Measurements from ENCODE around the gene RBP4. TPM values are rescaled to one million over a fixed set of nuclear protein-coding genes. Genes with fewer than 3 reads are reported as not detected.

The RBP4 gene
- 1.1 TPM in 1 of 2 replicates, not detected in the other for total RNA-seq (2014; rRNA removed; shearing (Covaris generic))

DNA sequence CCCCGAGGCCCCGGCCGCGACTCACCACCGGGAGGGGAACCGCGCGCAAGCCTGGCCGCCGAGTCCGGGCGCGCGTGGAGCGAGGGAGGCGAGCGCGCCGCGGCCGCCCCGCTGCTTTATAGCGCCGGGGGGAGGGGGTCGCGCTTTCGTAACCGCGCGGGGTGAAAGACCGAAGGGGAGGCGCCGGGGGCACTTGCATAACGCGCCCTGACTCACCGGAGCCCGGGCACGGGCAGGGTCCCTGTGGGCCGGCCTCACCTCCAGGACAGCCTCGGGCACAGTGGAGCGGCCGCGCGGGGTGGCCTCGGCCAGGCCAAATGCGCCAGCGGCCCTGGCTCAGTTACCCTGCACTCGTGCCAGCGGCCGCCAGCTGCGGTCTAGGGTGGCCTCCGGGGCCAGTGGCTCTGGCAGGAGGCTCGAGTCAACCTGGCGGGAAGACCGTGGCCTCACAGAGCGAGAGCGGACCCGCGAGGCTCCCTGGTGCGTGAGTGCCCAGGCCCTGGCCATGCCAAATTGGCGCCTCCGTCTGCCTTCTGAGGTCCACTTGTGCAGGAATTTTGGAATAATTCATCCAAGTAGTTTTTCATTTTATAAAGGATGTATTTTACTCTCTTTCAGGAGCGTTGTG, at the start of gene RBP4:
Gene RBP4, minus strand, starts transcription at position 90 of the 628 bp plus-strand sequence. CDS start 207 bp downstream, outside the sequence.
- H3K36me3 ChIP-seq (replicated peaks; ENCODE audit: control insufficient read depth, insufficient read depth, low read length) = no peaks in the 10 kb centered on the region
- DNase-seq = peak; percentile 74
- peak within 1 kb of the TSS; percentile 52 for H3K4me3 ChIP-seq (ENCODE audit: insufficient read depth, low read depth, low read length)
- H3K27me3 ChIP-seq (ENCODE audit: control insufficient read depth, insufficient read depth, low read length) = peaks cover 49% of the 10 kb centered on the region

DNA sequence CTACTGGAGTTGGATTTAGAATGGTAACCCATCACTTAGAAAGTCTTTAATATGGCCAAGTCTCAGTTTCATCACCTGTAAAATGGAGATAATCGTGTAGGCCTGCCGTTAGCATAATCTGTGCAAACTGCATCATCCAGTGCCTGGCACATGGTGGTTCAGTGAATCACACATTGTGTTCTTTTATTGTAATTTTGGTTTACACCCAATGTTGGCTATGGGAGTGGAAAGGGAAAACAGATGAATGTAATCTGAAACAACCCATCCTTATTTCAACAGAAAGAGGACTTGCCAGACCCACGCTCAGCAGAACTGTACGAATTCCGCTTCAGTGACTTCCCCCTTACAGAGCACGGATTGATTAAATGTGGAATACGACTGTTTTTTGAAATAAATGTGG, 38.8 kb upstream of the RBP4 start:
- no peaks in the 10 kb centered on the region for H3K36me3 ChIP-seq (replicated peaks; ENCODE audit: control insufficient read depth, insufficient read depth, low read length)
- H3K4me3 ChIP-seq (ENCODE audit: insufficient read depth, low read depth, low read length) = no peak overlapping the region
- no peaks in the 10 kb centered on the region for H3K27me3 ChIP-seq (ENCODE audit: control insufficient read depth, insufficient read depth, low read length)
- no peak for DNase-seq

DNA sequence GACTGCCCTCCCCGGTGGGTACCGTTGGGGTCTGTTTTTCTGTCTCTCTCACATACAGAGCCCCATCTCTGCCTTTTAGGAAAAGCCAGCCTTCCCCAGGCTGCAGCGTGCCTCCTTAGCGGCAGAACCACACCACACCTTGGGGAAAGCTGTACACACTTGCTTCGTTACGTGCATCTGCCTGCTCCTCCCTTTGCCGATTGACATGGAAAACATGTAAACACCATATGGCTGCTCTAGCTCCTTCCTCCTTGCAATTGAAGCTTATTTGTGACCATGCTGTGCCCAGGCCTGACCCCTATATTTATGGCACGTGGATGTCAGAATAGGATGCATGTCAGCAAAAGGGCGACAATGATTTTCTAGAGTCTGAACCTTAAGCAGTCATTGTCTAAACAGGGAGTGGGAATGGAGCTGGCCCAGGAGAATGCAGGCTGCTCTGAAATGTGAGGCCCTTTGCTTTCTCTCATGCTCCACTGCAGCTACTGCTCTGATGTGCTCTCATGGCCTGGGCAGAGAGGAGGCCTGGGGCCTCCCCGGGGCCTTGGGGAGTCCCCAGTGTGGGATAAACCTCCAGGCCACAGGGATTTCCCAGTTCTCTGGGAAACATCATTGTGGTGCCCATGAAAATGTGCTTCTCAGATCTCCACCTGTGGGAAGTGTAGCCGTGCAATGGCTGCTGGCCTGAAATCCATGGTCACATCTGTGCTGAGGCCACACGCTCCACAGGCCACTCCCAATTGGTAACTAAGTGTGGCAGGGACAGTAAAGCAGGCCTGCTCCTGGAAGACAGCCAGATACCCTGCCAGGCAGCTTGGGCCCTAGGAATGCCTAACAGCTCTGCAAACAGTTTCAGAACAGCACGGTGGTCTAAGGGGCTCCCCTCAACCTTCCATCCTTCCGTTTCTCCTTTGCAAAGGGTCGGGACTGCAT, 29.9 kb upstream of the RBP4 start:
- Histone ChIP-seq H3K36me3 (replicated peaks; ENCODE audit: control insufficient read depth, insufficient read depth, low read length) (no peaks in the 10 kb centered on the region), H3K4me3 (ENCODE audit: insufficient read depth, low read depth, low read length) (no peak overlapping the region), H3K27me3 (ENCODE audit: control insufficient read depth, insufficient read depth, low read length) (no peaks in the 10 kb centered on the region)
- no peak for DNase-seq

DNA sequence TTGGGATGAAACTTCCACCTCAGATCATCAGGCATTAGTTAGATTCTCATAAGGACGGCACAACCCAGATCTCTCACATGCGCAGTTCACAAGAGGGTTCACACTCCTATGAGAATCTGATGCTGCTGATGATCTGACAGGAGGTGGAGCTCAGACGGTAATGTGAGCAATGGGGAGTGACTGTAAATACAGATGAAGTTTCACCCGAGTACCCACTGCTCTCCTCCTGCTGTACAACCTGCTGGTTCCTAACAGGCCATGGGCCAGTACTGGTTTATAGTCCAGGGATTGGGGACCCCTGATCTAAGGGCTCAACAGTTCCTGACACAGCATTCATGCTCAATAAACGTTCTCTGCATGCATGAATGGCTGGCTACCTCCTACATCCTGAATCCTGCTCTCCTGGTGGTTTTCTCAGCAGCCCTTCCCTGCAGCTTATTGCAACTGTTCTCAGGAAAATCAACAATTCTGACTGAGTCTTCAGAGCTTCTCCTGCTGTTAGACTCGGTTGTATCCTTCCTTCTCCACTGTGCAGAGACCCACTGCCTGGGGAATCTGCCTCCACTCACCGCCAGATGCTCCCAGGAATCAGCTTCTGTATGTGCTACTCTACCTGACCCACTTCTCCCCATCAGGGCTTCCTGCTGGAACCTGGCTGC, 28.7 kb upstream of the RBP4 start:
- Histone ChIP-seq H3K4me3 (ENCODE audit: insufficient read depth, low read depth, low read length) (no peak overlapping the region), H3K27me3 (ENCODE audit: control insufficient read depth, insufficient read depth, low read length) (no peaks in the 10 kb centered on the region), H3K36me3 (replicated peaks; ENCODE audit: control insufficient read depth, insufficient read depth, low read length) (no peaks in the 10 kb centered on the region)
- no peak for DNase-seq

DNA sequence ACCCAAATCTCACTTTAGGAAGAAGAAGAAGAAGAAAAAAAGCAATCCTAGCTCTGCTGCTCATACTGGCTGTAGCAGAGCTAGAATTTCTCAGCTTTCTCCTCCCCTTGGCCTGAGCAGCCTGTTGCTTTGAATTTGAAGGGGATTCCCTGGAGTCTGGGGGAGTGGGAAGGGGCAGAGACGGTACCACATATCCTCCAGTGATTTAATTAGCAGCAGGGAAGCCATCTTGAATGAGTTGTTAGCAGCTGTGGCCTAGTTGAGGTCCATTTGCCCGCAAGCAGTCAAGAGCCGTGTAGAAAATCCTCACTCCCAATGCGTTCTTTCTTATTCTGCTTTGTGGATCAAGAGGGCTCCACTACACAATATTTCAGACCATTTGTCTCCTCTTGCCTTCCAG, 27.8 kb upstream of the RBP4 start:
- no peak overlapping the region for H3K4me3 ChIP-seq (ENCODE audit: insufficient read depth, low read depth, low read length)
- no peak for DNase-seq
- no peaks in the 10 kb centered on the region for H3K36me3 ChIP-seq (replicated peaks; ENCODE audit: control insufficient read depth, insufficient read depth, low read length)
- no peaks in the 10 kb centered on the region for H3K27me3 ChIP-seq (ENCODE audit: control insufficient read depth, insufficient read depth, low read length)

DNA sequence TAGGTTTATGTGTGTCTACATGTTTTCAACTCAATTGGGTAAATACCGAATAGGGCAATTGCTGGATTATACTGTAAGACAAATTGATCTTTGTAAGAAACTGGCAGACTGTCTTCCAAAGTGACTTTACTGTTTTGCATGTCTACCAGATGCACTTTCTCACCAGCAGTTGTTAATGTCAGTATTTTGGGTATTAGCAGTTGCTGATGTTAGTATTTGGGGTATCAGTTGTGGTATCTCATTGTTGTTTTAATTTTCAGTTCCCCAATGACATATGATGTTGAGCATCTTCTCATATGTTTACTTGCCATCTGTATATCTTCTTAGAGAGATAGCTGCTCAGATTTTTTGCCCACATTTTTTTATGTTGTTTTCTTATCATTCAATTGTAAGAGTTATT, 21.9 kb upstream of the RBP4 start:
- no peak for DNase-seq
- Histone ChIP-seq H3K27me3 (ENCODE audit: control insufficient read depth, insufficient read depth, low read length) (no peaks in the 10 kb centered on the region; the same call in 1 of the 2 replicates), H3K36me3 (replicated peaks; ENCODE audit: control insufficient read depth, insufficient read depth, low read length) (no peaks in the 10 kb centered on the region), H3K4me3 (ENCODE audit: insufficient read depth, low read depth, low read length) (no peak overlapping the region)

DNA sequence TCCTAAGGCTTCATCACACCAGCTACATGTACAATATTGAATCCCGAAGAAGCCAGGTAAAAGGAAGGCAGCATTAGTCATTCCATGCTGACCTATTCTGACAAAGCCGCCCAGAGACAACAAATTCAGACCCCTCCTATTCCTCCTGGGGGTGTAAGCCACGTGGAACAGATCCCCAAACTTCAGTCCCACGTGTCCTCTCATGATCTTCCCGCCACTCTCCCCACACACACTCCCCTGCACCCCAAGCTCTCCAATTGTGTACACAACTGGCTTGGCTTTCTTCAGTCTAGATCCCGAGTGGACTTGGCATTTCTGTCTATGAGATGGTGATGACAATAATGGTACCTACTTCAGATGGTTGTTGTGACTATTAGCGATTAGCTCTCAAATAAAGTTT, 19.9 kb upstream of the RBP4 start:
- no peaks in the 10 kb centered on the region for H3K36me3 ChIP-seq (replicated peaks; ENCODE audit: control insufficient read depth, insufficient read depth, low read length)
- no peak overlapping the region for H3K4me3 ChIP-seq (ENCODE audit: insufficient read depth, low read depth, low read length)
- DNase-seq = no peak
- no peaks in the 10 kb centered on the region; the same call in 1 of the 2 replicates for H3K27me3 ChIP-seq (ENCODE audit: control insufficient read depth, insufficient read depth, low read length)

DNA sequence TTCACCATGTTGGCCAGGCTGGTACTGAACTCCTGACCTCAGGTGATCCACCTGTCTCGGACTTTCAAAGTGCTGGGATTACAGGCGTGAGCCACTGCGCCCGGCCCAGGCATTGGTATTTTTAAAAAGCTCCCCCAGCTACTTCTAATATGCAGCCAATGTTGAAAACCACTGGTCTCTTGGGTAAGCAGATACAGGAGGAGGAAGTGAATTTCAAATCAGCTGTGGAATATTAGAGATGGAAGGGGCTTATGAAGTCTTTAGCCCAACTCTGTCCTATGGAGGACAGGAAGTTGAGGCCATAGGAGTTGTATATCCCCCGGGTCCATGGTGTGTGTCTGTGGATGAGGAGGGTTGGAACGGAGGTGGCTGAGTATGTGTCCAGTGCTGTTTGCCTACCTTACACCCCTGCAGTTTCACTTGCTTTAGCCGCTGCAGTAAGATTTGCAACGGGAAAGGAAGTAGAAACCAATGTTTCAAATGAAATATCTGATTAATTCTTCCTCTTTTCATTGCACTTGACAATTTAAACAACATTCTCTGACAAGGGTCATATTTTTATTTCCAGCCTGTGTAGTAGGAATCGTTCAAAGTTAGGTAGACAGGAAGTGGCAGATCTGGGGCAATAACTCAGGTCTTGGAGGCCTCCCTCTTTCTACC, 14.7 kb upstream of the RBP4 start:
- DNase-seq = no peak

DNA sequence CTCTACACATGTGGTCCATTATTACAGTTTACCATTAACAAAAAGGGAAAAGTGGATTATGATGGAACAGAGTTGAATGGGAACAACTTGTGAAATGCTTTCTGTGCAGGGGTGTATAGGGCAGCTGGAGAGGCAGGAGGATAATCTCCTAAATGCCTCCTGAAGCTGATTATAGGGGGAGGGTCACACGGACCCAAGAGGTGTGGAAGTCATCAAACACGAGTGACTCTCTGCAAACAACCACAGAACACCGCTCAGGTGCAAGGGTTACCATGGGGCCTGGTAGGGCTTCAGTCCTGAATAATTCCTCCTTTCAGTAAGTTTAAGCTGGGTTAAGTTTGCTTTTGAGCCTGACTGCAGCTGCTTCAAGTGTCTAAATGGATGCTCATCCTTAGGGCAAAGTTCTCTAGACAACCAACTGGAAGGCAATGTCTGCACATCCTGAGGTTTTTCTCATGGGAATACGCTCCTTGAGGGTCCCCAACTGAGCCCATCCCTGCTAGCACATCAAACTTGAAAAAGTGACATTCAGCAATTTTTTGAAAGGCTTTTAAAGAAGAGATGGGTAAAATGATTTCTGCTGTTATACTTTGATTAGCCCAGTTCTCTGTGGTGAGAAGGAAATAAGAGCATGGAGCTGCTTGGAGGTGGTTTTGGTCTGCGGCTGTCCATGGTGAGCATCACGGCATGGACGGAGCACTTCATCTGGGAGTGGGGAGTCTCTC, 13.2 kb upstream of the RBP4 start:
- DNase-seq = no peak
- no peaks in the 10 kb centered on the region for H3K36me3 ChIP-seq (replicated peaks; ENCODE audit: control insufficient read depth, insufficient read depth, low read length)
- no peak overlapping the region for H3K4me3 ChIP-seq (ENCODE audit: insufficient read depth, low read depth, low read length)
- no peaks in the 10 kb centered on the region; the same call in 1 of the 2 replicates for H3K27me3 ChIP-seq (ENCODE audit: control insufficient read depth, insufficient read depth, low read length)

More for the DNA sequence above, 14.7 kb upstream of the RBP4 start:
- Histone ChIP-seq H3K27me3 (ENCODE audit: control insufficient read depth, insufficient read depth, low read length) (no peaks in the 10 kb centered on the region; the same call in 1 of the 2 replicates), H3K4me3 (ENCODE audit: insufficient read depth, low read depth, low read length) (no peak overlapping the region), H3K36me3 (replicated peaks; ENCODE audit: control insufficient read depth, insufficient read depth, low read length) (no peaks in the 10 kb centered on the region)

DNA sequence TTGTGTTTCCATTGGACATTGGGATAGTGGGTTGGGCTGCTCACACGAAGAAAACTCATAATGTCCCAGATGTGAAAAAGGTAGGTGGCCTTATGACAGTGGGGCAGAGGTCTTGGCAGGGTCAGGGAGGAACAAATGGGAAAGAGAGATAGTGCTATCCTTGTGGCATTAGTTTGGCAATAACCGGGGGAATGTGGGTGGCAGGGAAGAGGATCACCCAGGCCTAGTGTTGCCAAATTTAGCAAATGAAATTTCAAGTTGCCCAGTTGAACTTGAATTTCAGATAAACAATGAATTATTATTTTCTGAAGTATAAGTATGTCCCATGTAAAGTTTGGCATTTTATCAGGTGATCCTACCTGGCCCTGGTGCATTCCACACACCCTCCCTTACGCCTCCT, 12.1 kb upstream of the RBP4 start:
- DNase-seq = no peak
- H3K4me3 ChIP-seq (ENCODE audit: insufficient read depth, low read depth, low read length) = no peak overlapping the region
- no peaks in the 10 kb centered on the region for H3K27me3 ChIP-seq (ENCODE audit: control insufficient read depth, insufficient read depth, low read length)

DNA sequence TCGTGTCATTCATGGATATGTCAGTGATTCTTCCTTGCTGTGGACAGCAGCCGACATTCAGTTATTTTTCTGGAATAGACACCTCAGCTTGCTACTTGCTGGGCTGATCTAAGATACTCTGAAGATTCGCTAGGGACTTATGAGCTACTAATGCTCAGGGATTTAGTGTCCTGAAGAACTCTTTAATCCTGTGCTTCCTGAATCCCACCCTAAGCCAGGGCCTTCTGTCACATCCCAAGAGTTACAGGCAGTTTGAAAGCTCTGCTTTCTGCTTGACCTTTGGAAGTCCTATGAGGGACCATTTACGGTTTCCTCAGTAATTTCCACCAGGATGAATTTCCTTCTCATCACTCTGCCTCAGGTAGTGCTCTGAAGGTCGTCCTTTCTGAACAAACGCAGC, 11.3 kb upstream of the RBP4 start, which contains the start of gene PDE6C:
Gene PDE6C, plus strand, starts transcription at position 227 of the 400 bp plus-strand sequence. CDS start 189 bp downstream, outside the sequence.
- Histone ChIP-seq H3K4me3 (ENCODE audit: insufficient read depth, low read depth, low read length) (no peak within 1 kb of the TSS), H3K27me3 (ENCODE audit: control insufficient read depth, insufficient read depth, low read length) (no peaks in the 10 kb centered on the region), H3K36me3 (replicated peaks; ENCODE audit: control insufficient read depth, insufficient read depth, low read length) (no peaks in the 10 kb centered on the region)
- no peak for DNase-seq

More for the DNA sequence above, 12.1 kb upstream of the RBP4 start:
- no peaks in the 10 kb centered on the region for H3K36me3 ChIP-seq (replicated peaks; ENCODE audit: control insufficient read depth, insufficient read depth, low read length)

DNA sequence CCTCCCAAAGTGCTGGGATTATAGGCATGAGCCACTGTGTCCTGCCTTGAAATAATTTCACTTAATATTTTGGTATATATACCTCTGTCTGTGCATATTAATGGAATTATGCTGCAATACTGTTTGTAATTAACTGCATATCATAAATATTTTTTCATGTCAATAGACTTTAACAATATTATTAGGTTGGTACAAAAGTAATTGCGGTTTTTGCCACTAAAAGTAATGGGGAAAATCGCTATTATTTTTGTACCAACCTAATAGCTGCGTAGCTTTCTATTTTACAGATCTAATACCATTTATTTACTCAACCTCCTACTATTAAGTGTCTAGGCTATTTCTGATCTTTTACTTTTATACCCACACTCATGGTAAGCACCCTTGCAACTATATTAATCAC, 7.4 kb upstream of the RBP4 start:
- Histone ChIP-seq H3K27me3 (ENCODE audit: control insufficient read depth, insufficient read depth, low read length) (peaks cover 6% of the 10 kb centered on the region), H3K36me3 (replicated peaks; ENCODE audit: control insufficient read depth, insufficient read depth, low read length) (no peaks in the 10 kb centered on the region), H3K4me3 (ENCODE audit: insufficient read depth, low read depth, low read length) (no peak overlapping the region)
- no peak for DNase-seq

DNA sequence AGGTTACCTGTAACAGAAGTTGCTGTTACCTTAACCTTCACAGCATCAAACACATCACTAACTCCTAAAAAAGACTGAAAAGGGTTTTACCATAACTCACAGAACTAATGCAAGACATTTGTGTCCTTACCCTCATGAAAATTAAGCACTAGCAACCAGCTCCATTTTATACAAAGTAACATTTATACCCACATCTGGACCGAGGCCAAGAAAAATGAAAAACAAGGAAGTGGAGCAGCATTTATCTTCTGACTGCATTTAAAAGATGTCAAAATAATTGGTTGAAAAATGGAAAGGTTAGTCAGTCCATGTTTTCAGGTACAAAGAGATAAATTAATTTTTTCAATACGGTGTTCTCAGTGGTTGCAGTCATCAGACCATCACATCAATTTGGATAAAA, 3.1 kb upstream of the RBP4 start:
- no peak overlapping the region for H3K4me3 ChIP-seq (ENCODE audit: insufficient read depth, low read depth, low read length)
- no peaks in the 10 kb centered on the region for H3K36me3 ChIP-seq (replicated peaks; ENCODE audit: control insufficient read depth, insufficient read depth, low read length)
- no peak for DNase-seq
- H3K27me3 ChIP-seq (ENCODE audit: control insufficient read depth, insufficient read depth, low read length) = peaks cover 48% of the 10 kb centered on the region

DNA sequence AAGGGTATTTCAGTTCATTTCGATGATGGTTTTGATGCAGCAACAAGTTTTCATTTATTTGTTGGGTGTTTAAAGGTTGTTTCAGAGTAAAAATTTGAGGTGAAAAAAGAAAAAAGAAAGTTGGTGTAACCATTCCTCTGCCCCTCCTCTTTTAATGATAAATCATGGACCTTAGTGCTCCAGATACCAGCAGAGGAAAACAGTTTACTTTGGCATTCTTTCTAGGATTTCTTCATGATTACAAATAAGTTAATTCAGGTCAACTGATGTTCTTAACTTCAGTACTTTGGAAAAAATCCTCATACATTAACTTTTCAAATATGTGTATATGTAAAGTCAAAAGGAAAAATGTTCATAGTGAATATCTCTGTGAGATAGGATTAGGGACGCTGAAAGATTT, 2.0 kb upstream of the RBP4 start:
- H3K27me3 ChIP-seq (ENCODE audit: control insufficient read depth, insufficient read depth, low read length) = peaks cover 49% of the 10 kb centered on the region
- no peaks in the 10 kb centered on the region for H3K36me3 ChIP-seq (replicated peaks; ENCODE audit: control insufficient read depth, insufficient read depth, low read length)
- no peak for DNase-seq
- no peak overlapping the region for H3K4me3 ChIP-seq (ENCODE audit: insufficient read depth, low read depth, low read length)
